K562 (cell line): ENCODE results near the gene COPB2. TPM values are rescaled to one million over a fixed set of nuclear protein-coding genes. Genes with fewer than 3 reads are reported as not detected.
A peak's percentile ranks its signal among the peaks of the same experiment; 100 is the strongest.

ENCODE experiments used
- CBFB ChIP-seq: sonication (generic); formaldehyde crosslinking; IDR thresholded peaks from 2 replicates; pipeline ENCODE4 v1.4.0; 2020; ENCODE audit warnings: mild to moderate bottlenecking, missing genetic modification reagents
- DMBX1 ChIP-seq: fragments of 250-450 bp; sonication (Bioruptor Pico); IDR thresholded peaks from 2 replicates; pipeline ENCODE4 v1.8.0; 2022; ENCODE audit warnings: inconsistent platforms, mild to moderate bottlenecking, moderate library complexity, borderline replicate concordance
- ELF4 ChIP-seq: fragments of 450-650 bp; formaldehyde crosslinking; IDR thresholded peaks from 2 replicates; pipeline ENCODE4 v1.4.0; 2022; ENCODE audit warnings: missing genetic modification characterization
- GATAD2A ChIP-seq: fragments of 450-650 bp; IDR thresholded peaks from 2 replicates; pipeline ENCODE4 v1.6.1; 2017
- HOXB6 ChIP-seq: fragments of 250-450 bp; sonication (Bioruptor Pico); IDR thresholded peaks from 2 replicates; pipeline ENCODE4 v1.5.1; 2022; ENCODE audit warnings: mild to moderate bottlenecking, borderline replicate concordance
- L3MBTL2 ChIP-seq: fragments of 450-650 bp; IDR thresholded peaks from 2 replicates; pipeline ENCODE4 v1.6.1; 2016; ENCODE audit warnings: mild to moderate bottlenecking, moderate library complexity
- MEIS2 ChIP-seq: fragments of 450-650 bp; IDR thresholded peaks from 2 replicates; pipeline ENCODE4 v1.6.1; 2014; ENCODE audit warnings: mild to moderate bottlenecking; ENCODE audit not compliant: partially characterized antibody
- NFATC3 ChIP-seq: fragments of 450-650 bp; IDR thresholded peaks from 2 replicates; pipeline ENCODE4 v1.6.1; 2017; ENCODE audit warnings: mild to moderate bottlenecking
- NR2C2 ChIP-seq, 2 experiments: fragments of 200-800 bp in 1 of 2; sonication (Bioruptor generic) in 1 of 2; sonication (generic) in 1 of 2; formaldehyde crosslinking in 1 of 2; IDR thresholded peaks; 2 replicates each; pipeline versions ENCODE4 v1.6.1 to v1.8.0; 2016 to 2022; ENCODE audit warnings: mild to moderate bottlenecking in 1 of 2, missing compliant biosample characterization in 1 of 2, missing genetic modification characterization in 1 of 2, missing genetic modification reagents in 1 of 2
- SP2 ChIP-seq: IDR thresholded peaks from 2 replicates; pipeline ENCODE4 v1.6.1; 2011; ENCODE audit warnings: mild to moderate bottlenecking, low read depth, low read length, moderate library complexity; ENCODE audit not compliant: poor library complexity, severe bottlenecking; ENCODE audit errors: extremely low read depth
- STAT5A ChIP-seq: IDR thresholded peaks from 2 replicates; pipeline ENCODE4 v1.6.1; 2012; ENCODE audit warnings: low read length, inconsistent platforms, borderline replicate concordance
- TBL1XR1 ChIP-seq, 2 experiments: IDR thresholded peaks; 2 replicates each; pipeline ENCODE4 v1.6.1; 2012; ENCODE audit warnings: improper control_type of control experiment in 2 of 2, low read length in 2 of 2, mild to moderate bottlenecking in 1 of 2
- TCFL5 ChIP-seq: fragments of 250-450 bp; sonication (Bioruptor Pico); conservative IDR thresholded peaks from 2 replicates; pipeline ENCODE4 v1.6.1; 2021; ENCODE audit warnings: mild to moderate bottlenecking, moderate library complexity, matching md5 sums
- ZNF764 ChIP-seq: fragments of 250-450 bp; sonication (Bioruptor Pico); IDR thresholded peaks from 2 replicates; pipeline ENCODE4 v1.4.0; 2020; ENCODE audit warnings: low read depth, mild to moderate bottlenecking, moderate library complexity
- polyA plus RNA-seq, 8 experiments: library from polyadenylated mRNA; depleted of rRNA in 4 of 8; stranded (reverse) in 5 of 8; unstranded in 3 of 8; fragments of >200 nt; fragmentation: Nextera tagmentation in 2 of 8; fragmentation: Illumina TruSeq in 1 of 8; extraction: Ambion mirVana in 2 of 8; extraction: Trizol in 1 of 8; gene quantifications; 2 replicates each; pipeline versions ENCODE4 v1.2.1 to v1.2.3, GENCODE V29; 2011 to 2014; ENCODE audit warnings: inconsistent platforms in 1 of 8, missing spikeins in 1 of 8
- total RNA-seq, 7 experiments: library from RNA; depleted of rRNA in 6 of 7; stranded (reverse); fragments of >200 nt in 6 of 7; fragmentation: Illumina TruSeq in 2 of 7; extraction: Trizol in 2 of 7; gene quantifications; 2 replicates each; pipeline versions ENCODE4 v1.2.1 to v1.2.3, GENCODE V29; 2011 to 2021; ENCODE audit warnings: low replicate concordance in 1 of 7
- TF ChIP-seq, protein P1 (sequence below): sonication (generic); formaldehyde crosslinking; IDR thresholded peaks from 2 replicates; pipeline ENCODE4 v1.5.0; 2020; ENCODE audit warnings: missing genetic modification reagents
- TF ChIP-seq, protein P2 (sequence below): sonication (generic); formaldehyde crosslinking; IDR thresholded peaks from 2 replicates; pipeline ENCODE4 v1.4.0; 2020; ENCODE audit warnings: mild to moderate bottlenecking, missing genetic modification reagents
- TF ChIP-seq, protein P3 (sequence below): fragments of 450-650 bp; IDR thresholded peaks from 2 replicates; pipeline ENCODE4 v1.6.1; 2016
- TF ChIP-seq, protein P4 (sequence below): fragments of 250-450 bp; sonication (Bioruptor Pico); IDR thresholded peaks from 2 replicates; pipeline ENCODE4 v1.8.0; 2021; ENCODE audit warnings: borderline replicate concordance, mild to moderate bottlenecking, moderate library complexity; ENCODE audit not compliant: poor library complexity, severe bottlenecking
- TF ChIP-seq, protein P5 (sequence below), 2 experiments: IDR thresholded peaks; 2 replicates each; pipeline ENCODE4 v1.6.1; 2011; ENCODE audit warnings: borderline replicate concordance in 1 of 2, control low read depth in 1 of 2, low read depth in 1 of 2, low read length in 1 of 2, mild to moderate bottlenecking in 1 of 2, mixed read lengths in 1 of 2, moderate library complexity in 1 of 2; ENCODE audit not compliant: insufficient read depth in 1 of 2, insufficient read length in 1 of 2, poor library complexity in 1 of 2, severe bottlenecking in 1 of 2; ENCODE audit errors: extremely low read depth in 1 of 2

COPB2 gene
- total and polyA plus RNA-seq, 9 of the 15 experiments (the other 6 are each of a cell fraction or from before 2014, with no cell fraction given) = 64.3 to 189 (median 130) TPM

DNA sequence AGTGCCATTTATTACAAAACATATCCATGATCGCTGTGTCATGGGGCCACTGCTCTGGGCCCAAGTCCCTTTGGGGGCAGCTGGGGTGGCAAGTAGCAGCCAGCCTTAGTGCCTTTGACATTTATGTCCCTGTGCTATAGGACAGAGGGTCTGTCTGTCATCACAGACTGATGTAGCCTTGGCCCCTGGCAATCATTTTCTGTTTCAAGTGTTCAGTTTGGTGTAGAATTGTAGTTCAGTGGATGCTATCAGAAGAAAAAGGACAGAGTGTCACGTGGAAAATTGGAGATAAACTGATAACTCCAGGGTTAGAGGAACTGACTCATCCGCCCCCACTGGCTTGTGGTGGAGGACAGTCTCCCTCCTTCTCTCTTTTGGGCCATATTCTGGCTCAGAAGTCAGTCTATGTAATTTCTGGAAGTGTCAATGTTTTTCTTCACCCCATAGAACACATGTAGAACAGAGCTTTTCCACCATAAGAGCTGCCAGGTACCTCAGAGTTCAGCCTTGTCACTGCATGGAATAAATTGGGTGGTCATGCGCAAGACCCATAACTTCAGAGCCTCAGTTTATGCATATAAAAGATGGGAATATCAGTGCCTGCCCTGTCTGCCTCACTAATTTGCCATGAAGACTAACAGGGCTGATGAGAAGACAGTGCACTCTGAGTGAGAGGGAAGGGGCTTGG, 50.1 kb downstream of the COPB2 start (continued):
- TF ChIP-seq NR2C2 (CRISPR knock-in tag; IDR thresholded peaks at IDR 0.05) = no peak
- TF ChIP-seq NR2C2 (tag; IDR thresholded peaks at IDR 0.05) = peak; percentile 63
- TF ChIP-seq ELF4 (CRISPR knock-in tag) = 0 out of 2 replicates have a peak, but pooled peaks have one; percentile 38
- no peak for TF ChIP-seq HOXB6 (CRISPR knock-in tag)
- no peak for TF ChIP-seq NFATC3
- no peak for TF ChIP-seq CBFB (CRISPR knock-in tag)
- TF ChIP-seq MEIS2 = peak; percentile 85
- TF ChIP-seq, protein P1, sequence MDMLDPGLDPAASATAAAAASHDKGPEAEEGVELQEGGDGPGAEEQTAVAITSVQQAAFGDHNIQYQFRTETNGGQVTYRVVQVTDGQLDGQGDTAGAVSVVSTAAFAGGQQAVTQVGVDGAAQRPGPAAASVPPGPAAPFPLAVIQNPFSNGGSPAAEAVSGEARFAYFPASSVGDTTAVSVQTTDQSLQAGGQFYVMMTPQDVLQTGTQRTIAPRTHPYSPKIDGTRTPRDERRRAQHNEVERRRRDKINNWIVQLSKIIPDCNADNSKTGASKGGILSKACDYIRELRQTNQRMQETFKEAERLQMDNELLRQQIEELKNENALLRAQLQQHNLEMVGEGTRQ (CRISPR knock-in tag) = peak; percentile 76
- TF ChIP-seq STAT5A = peak; percentile 49; the same call in 1 of the 2 replicates
- TF ChIP-seq, protein P2, sequence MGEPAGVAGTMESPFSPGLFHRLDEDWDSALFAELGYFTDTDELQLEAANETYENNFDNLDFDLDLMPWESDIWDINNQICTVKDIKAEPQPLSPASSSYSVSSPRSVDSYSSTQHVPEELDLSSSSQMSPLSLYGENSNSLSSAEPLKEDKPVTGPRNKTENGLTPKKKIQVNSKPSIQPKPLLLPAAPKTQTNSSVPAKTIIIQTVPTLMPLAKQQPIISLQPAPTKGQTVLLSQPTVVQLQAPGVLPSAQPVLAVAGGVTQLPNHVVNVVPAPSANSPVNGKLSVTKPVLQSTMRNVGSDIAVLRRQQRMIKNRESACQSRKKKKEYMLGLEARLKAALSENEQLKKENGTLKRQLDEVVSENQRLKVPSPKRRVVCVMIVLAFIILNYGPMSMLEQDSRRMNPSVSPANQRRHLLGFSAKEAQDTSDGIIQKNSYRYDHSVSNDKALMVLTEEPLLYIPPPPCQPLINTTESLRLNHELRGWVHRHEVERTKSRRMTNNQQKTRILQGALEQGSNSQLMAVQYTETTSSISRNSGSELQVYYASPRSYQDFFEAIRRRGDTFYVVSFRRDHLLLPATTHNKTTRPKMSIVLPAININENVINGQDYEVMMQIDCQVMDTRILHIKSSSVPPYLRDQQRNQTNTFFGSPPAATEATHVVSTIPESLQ (CRISPR knock-in tag) = no peak
- TF ChIP-seq GATAD2A = peak; percentile 76; the same call in 1 of the 2 replicates
- no peak for TF ChIP-seq ZNF764
- TF ChIP-seq, protein P3, sequence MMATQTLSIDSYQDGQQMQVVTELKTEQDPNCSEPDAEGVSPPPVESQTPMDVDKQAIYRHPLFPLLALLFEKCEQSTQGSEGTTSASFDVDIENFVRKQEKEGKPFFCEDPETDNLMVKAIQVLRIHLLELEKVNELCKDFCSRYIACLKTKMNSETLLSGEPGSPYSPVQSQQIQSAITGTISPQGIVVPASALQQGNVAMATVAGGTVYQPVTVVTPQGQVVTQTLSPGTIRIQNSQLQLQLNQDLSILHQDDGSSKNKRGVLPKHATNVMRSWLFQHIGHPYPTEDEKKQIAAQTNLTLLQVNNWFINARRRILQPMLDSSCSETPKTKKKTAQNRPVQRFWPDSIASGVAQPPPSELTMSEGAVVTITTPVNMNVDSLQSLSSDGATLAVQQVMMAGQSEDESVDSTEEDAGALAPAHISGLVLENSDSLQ = peak; percentile 95
- TF ChIP-seq L3MBTL2 = 0 out of 2 replicates have a peak, but pooled peaks have one; percentile 18
- no peak for TF ChIP-seq TCFL5
- TF ChIP-seq, protein P4, sequence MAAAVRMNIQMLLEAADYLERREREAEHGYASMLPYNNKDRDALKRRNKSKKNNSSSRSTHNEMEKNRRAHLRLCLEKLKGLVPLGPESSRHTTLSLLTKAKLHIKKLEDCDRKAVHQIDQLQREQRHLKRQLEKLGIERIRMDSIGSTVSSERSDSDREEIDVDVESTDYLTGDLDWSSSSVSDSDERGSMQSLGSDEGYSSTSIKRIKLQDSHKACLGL (CRISPR knock-in tag) = no peak
- TF ChIP-seq TBL1XR1 (IDR thresholded peaks at IDR 0.05; ENCODE audit: low read length in 2 of 2) = peak in 1 of 2 experiments; percentile 87; a peak in 2 of 4 replicates
- TF ChIP-seq, protein P5, sequence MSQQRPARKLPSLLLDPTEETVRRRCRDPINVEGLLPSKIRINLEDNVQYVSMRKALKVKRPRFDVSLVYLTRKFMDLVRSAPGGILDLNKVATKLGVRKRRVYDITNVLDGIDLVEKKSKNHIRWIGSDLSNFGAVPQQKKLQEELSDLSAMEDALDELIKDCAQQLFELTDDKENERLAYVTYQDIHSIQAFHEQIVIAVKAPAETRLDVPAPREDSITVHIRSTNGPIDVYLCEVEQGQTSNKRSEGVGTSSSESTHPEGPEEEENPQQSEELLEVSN (IDR thresholded peaks at IDR 0.05; ENCODE audit: borderline replicate concordance in 1 of 2, extremely low read depth in 1 of 2, insufficient read depth in 1 of 2, insufficient read length in 1 of 2, low read depth in 1 of 2, low read length in 1 of 2, poor library complexity in 1 of 2, severe bottlenecking in 1 of 2) = peak in 1 of 2 experiments; percentile 14
- TF ChIP-seq SP2 = no peak
- TF ChIP-seq DMBX1 = peak; percentile 49
